HepG2 (cell line): ENCODE results near the gene THAP2. TPM values are rescaled to one million over a fixed set of nuclear protein-coding genes. Genes with fewer than 3 reads are reported as not detected.
A peak's percentile ranks its signal among the peaks of the same experiment; 100 is the strongest.

Source experiments
- ATAC-seq: fragments of 200-7000 bp; cut with Tn5 transposase; 3 replicates; pipeline ENCODE4 v1.9.1; 2020; ENCODE audit warnings: mild to moderate bottlenecking, moderate library complexity
- BruUV-seq: library from RNA; stranded (reverse); fragments of 400-500 nt; replicated peaks from 2 replicates; lab custom pipeline; 2021; lab: Mats Ljungman, UMichigan
- CTCF ChIA-PET: fragments of 300-600 bp; formaldehyde crosslinking; extraction: SDS; loops from one replicate; lab custom pipeline; 2021; ENCODE audit warnings: low total read pairs, inconsistent platforms, low intra/inter-chr PET ratio; lab: Yijun Ruan, JAX
- POLR2A ChIA-PET: fragments of 350-600 bp; sonication (Branson Sonifier 250); formaldehyde crosslinking; loops from one replicate; lab custom pipeline; 2020; ENCODE audit warnings: antibody characterized with exemption, inconsistent platforms; lab: Yijun Ruan, JAX
- DNase-seq: peaks from one replicate; pipeline ENCODE4 v3.0.0-alpha.2; 2015; ENCODE audit warnings: low spot score
- FAIRE-seq: peaks from 3 replicates; lab custom pipeline; 2011; peaks lifted over from hg19 to GRCh38; lab: Jason Lieb, UNC
- H2AFZ ChIP-seq: one replicate; pipeline ENCODE4 v1.6.1; 2011; ENCODE audit warnings: low read length, inconsistent platforms
- H3K27ac ChIP-seq: fragments of 300-600 bp; 3 replicates; pipeline ENCODE4 v1.8.0; 2011; ENCODE audit warnings: mixed run types, mild to moderate bottlenecking, mixed read lengths, low read length, inconsistent platforms; ENCODE audit not compliant: insufficient read depth; ENCODE audit errors: extremely low read length
- H3K27me3 ChIP-seq, 2 experiments: fragments of 200-600 bp in 1 of 2; 2 replicates in 1 of 2; 3 replicates in 1 of 2; pipeline versions ENCODE4 v1.6.0 to v1.8.0; 2011; ENCODE audit warnings: low read length in 2 of 2, mild to moderate bottlenecking in 2 of 2, moderate library complexity in 2 of 2, inconsistent platforms in 1 of 2; ENCODE audit not compliant: insufficient read depth in 2 of 2, control insufficient read depth in 1 of 2
- H3K36me3 ChIP-seq, 2 experiments: fragments of 200-600 bp in 1 of 2; replicated peaks in 1 of 2; 2 replicates in 1 of 2; 3 replicates in 1 of 2; pipeline versions ENCODE4 v1.5.1 to v1.8.0; 2011; ENCODE audit warnings: low read length in 2 of 2, inconsistent platforms in 1 of 2; ENCODE audit not compliant: insufficient read depth in 2 of 2, control insufficient read depth in 1 of 2
- H3K4me1 ChIP-seq: 2 replicates; pipeline ENCODE4 v1.5.1; 2012; ENCODE audit warnings: low read length, inconsistent platforms; ENCODE audit not compliant: insufficient read depth
- H3K4me2 ChIP-seq: 2 replicates; pipeline ENCODE4 v1.6.0; 2011; ENCODE audit warnings: low read depth, low read length, inconsistent platforms
- H3K4me3 ChIP-seq, 3 experiments: fragments of 200-600 bp in 1 of 3; sonication (generic), shearing (Covaris generic) in 1 of 3; replicated peaks in 1 of 3; 2 replicates each; pipeline ENCODE4 v1.5.1; 2011 to 2016; ENCODE audit warnings: low read length in 3 of 3, inconsistent platforms in 2 of 3, low read depth in 2 of 3, mild to moderate bottlenecking in 2 of 3, control low read depth in 1 of 3, mixed read lengths in 1 of 3; ENCODE audit not compliant: insufficient read depth in 1 of 3
- H3K79me2 ChIP-seq: one replicate; pipeline ENCODE4 v1.6.1; 2011; ENCODE audit warnings: low read length, inconsistent platforms; ENCODE audit not compliant: insufficient read depth
- H3K9ac ChIP-seq: 2 replicates; pipeline ENCODE4 v1.6.0; 2011; ENCODE audit warnings: mild to moderate bottlenecking, low read depth, low read length, inconsistent platforms; ENCODE audit not compliant: insufficient read depth
- H3K9me3 ChIP-seq: 2 replicates; pipeline ENCODE4 v1.5.1; 2012; ENCODE audit warnings: mild to moderate bottlenecking, low read length
- H4K20me1 ChIP-seq: 2 replicates; pipeline ENCODE4 v1.6.0; 2011; ENCODE audit warnings: inconsistent platforms, mild to moderate bottlenecking, low read length, moderate library complexity; ENCODE audit not compliant: insufficient read depth
- CBFB ChIP-seq: sonication (generic); formaldehyde crosslinking; IDR thresholded peaks from 2 replicates; pipeline ENCODE4 v1.4.0; 2020; ENCODE audit warnings: missing genetic modification reagents
- CEBPB ChIP-seq: IDR thresholded peaks from 2 replicates; pipeline ENCODE4 v1.6.1; 2011; ENCODE audit warnings: low read depth, low read length, improper control_type of control experiment, borderline replicate concordance
- CHD2 ChIP-seq: IDR thresholded peaks from 2 replicates; pipeline ENCODE4 v1.6.1; 2011; ENCODE audit warnings: low read depth, low read length, improper control_type of control experiment
- FOSL2 ChIP-seq: sonication (generic); formaldehyde crosslinking; IDR thresholded peaks from 2 replicates; pipeline ENCODE4 v1.4.0; 2020; ENCODE audit warnings: missing genetic modification reagents
- GATA4 ChIP-seq: sonication (generic); IDR thresholded peaks from 2 replicates; pipeline ENCODE4 v1.6.1; 2016; ENCODE audit warnings: antibody characterized with exemption, low read depth, borderline replicate concordance
- PHF21A ChIP-seq: sonication (generic); formaldehyde crosslinking; IDR thresholded peaks from 2 replicates; pipeline ENCODE4 v1.5.0; 2020; ENCODE audit warnings: mild to moderate bottlenecking, missing genetic modification reagents
- PRDM10 ChIP-seq: sonication (generic); formaldehyde crosslinking; IDR thresholded peaks from 2 replicates; pipeline ENCODE4 v1.4.0; 2020; ENCODE audit warnings: low read depth, missing genetic modification reagents
- TERF1 ChIP-seq: sonication (generic); formaldehyde crosslinking; IDR thresholded peaks from 2 replicates; pipeline ENCODE4 v1.8.0; 2022; ENCODE audit warnings: mild to moderate bottlenecking, missing genetic modification reagents, moderate library complexity
- TOE1 ChIP-seq: sonication (generic); formaldehyde crosslinking; IDR thresholded peaks from 2 replicates; pipeline ENCODE4 v1.4.0; 2020; ENCODE audit warnings: mild to moderate bottlenecking, missing genetic modification reagents
- ZNF34 ChIP-seq: sonication (generic); formaldehyde crosslinking; IDR thresholded peaks from 2 replicates; pipeline ENCODE4 v1.4.0; 2020; ENCODE audit warnings: mild to moderate bottlenecking, missing genetic modification reagents, borderline replicate concordance
- ZNF563 ChIP-seq: sonication (generic); formaldehyde crosslinking; IDR thresholded peaks from 2 replicates; pipeline ENCODE4 v1.8.0; 2022; ENCODE audit warnings: mild to moderate bottlenecking, moderate library complexity, missing genetic modification reagents
- ZNF615 ChIP-seq: sonication (generic); formaldehyde crosslinking; IDR thresholded peaks from 2 replicates; pipeline ENCODE4 v1.5.0; 2020; ENCODE audit warnings: mild to moderate bottlenecking, missing genetic modification reagents, borderline replicate concordance
- ZNF792 ChIP-seq: IDR thresholded peaks from 2 replicates; pipeline ENCODE4 v1.6.1; 2016
- WGBS: methylation state at CpG from one replicate; pipeline ENCODE4 v1.1.6; 2017; ENCODE audit warnings: low lambda C conversion rate; 5-methylcytosine and 5-hydroxymethylcytosine counted together
- in situ Hi-C: cut with HindIII; loops from 2 replicates; pipeline ENCODE4 v1.10.0; 2017; ENCODE audit warnings: low pct_unique_long_range_greater_than_20kb; ENCODE audit not compliant: extremely low pct_ligation_motif_present
- intact Hi-C: fragments of 100-400 bp; cut with micrococcal nuclease; formaldehyde crosslinking; loops from one replicate; pipeline ENCODE4 v1.10.0; 2022; ENCODE audit not compliant: unreplicated experiment
- polyA plus RNA-seq, 8 experiments: library from polyadenylated mRNA; depleted of rRNA in 3 of 8; stranded (reverse) in 7 of 8; unstranded in 1 of 8; fragments of >200 nt; fragmentation: Illumina TruSeq in 4 of 8; extraction: Trizol in 4 of 8; gene quantifications; 2 replicates each; pipeline versions ENCODE4 v1.2.1 to v1.2.3, GENCODE V29; 2011 to 2016; ENCODE audit warnings: low read depth in 4 of 8, missing spikeins in 1 of 8, mixed read lengths in 1 of 8; ENCODE audit not compliant: insufficient read depth in 1 of 8
- total RNA-seq, 5 experiments: library from RNA; depleted of rRNA; stranded (reverse); fragments of >200 nt; fragmentation: Illumina TruSeq; extraction: Trizol; gene quantifications; 2 replicates each; pipeline ENCODE4 v1.2.3, GENCODE V29; 2016; ENCODE audit warnings: low read depth in 1 of 5
- TF ChIP-seq, protein P1 (sequence below): IDR thresholded peaks from 2 replicates; pipeline ENCODE4 v1.6.1; 2018; ENCODE audit warnings: missing genetic modification reagents

The THAP2 gene
- total and polyA plus RNA-seq, 2 of the 13 experiments (the other 11 are each of a cell fraction or from before 2014, with no cell fraction given) = 5.2 to 6.2 TPM

DNA sequence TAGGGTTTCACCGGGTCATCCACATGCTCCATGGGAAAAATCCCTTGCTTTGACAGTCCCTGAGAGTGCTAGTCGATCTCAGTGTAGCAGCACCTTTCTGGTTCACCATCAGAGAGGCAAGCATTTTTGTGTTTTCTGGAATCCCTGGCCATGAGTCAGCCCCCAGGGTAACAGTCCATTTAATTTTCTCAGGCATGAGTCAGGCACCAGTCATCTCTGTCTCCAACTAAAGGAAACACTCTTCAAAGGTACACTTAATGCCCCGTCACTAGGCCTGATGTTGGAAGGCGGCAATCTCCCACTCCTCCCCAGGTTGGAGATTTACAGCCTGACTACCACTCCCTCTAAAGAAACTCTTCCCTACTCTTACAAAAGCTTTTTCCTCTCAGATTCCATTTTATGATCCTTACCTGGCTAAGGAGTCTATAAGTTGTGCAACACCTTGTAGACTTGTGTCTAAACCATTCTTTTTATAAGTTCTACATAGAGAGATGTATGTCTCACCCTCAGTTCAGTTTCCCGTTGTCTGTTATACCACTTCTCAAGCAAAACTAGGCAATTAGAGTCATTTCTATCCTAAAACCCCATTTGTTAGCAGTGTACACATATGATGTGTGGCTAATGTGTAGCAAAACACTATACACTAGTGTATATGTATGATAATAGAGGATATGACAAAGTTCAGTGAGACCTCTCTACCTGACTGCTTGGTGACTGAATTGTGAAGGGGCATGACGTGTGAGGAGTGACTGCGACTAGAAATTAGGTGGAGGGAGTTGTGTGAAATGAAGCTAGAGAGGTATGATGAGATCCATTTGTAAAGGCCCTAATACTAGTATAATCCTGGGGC, 46.4 kb downstream of the THAP2 start:
- Histone ChIP-seq H3K27ac (no peak overlapping the region), H3K4me3 (no peak overlapping the region), H3K9ac (no peak overlapping the region)

GRCh38 chr12:71718611-71719010, 54.5 kb downstream of the THAP2 start:
- no TSS peak for BruUV-seq
- no peak for TF ChIP-seq ZNF34
- TF ChIP-seq TERF1 (CRISPR knock-in tag) = no peak
- TF ChIP-seq PHF21A = no peak
- no peak for TF ChIP-seq ZNF792 (CRISPR knock-in tag)
- no peak for TF ChIP-seq CHD2
- no peak for TF ChIP-seq TOE1
- TF ChIP-seq ZNF615 = no peak
- TF ChIP-seq, protein P1, sequence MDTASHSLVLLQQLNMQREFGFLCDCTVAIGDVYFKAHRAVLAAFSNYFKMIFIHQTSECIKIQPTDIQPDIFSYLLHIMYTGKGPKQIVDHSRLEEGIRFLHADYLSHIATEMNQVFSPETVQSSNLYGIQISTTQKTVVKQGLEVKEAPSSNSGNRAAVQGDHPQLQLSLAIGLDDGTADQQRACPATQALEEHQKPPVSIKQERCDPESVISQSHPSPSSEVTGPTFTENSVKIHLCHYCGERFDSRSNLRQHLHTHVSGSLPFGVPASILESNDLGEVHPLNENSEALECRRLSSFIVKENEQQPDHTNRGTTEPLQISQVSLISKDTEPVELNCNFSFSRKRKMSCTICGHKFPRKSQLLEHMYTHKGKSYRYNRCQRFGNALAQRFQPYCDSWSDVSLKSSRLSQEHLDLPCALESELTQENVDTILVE = no peak
- TF ChIP-seq CBFB (CRISPR knock-in tag) = no peak
- no peak for TF ChIP-seq PRDM10
- TF ChIP-seq ZNF563 (CRISPR knock-in tag) = no peak

More for the DNA sequence above, 46.4 kb downstream of the THAP2 start:
- ATAC-seq (peak; percentile 76), FAIRE-seq (no peak), DNase-seq (peak; percentile 34)
- Histone ChIP-seq H4K20me1 (no peaks in the 10 kb centered on the region), H2AFZ (no peak overlapping the region)
- WGBS = 45% methylated on average over 7 of the region's 7 CpGs
- POLR2A ChIA-PET = no interaction called here
- BruUV-seq = no TSS peak
- TF ChIP-seq FOSL2 (CRISPR knock-in tag) = peak; percentile 79
- no peak for TF ChIP-seq GATA4
- TF ChIP-seq CEBPB = peak; percentile 58; the same call in 1 of the 2 replicates
- TF ChIP-seq, all 625 proteins: peak for 2
- H3K79me2 ChIP-seq = no peaks in the 10 kb centered on the region
- in situ Hi-C loops (no loop called here), intact Hi-C loops (no loop called here)
- peaks cover 16% of the 10 kb centered on the region for H3K4me1 ChIP-seq
- peaks cover 14% of the 10 kb centered on the region; the same call in 1 of the 2 replicates for H3K9me3 ChIP-seq
- H3K36me3 ChIP-seq = no peaks in the 10 kb centered on the region
- no peak overlapping the region for H3K4me2 ChIP-seq
- H3K27me3 ChIP-seq = no peaks in the 10 kb centered on the region
- CTCF ChIA-PET = no interaction called here

More at GRCh38 chr12:71718611-71719010, 54.5 kb downstream of the THAP2 start:
- no peaks in the 10 kb centered on the region for H4K20me1 ChIP-seq
- H2AFZ ChIP-seq = no peak overlapping the region
- H3K9me3 ChIP-seq = peaks cover 6% of the 10 kb centered on the region; the same call in 1 of the 2 replicates
- no peaks in the 10 kb centered on the region for H3K27me3 ChIP-seq
- H3K79me2 ChIP-seq = no peaks in the 10 kb centered on the region
- FAIRE-seq = no peak
- H3K27ac ChIP-seq = no peak overlapping the region
- H3K4me2 ChIP-seq = no peak overlapping the region
- no peaks in the 10 kb centered on the region for H3K4me1 ChIP-seq
- POLR2A ChIA-PET = no interaction called here
- H3K36me3 ChIP-seq = no peaks in the 10 kb centered on the region
- H3K9ac ChIP-seq = no peak overlapping the region
- in situ Hi-C loops (no loop called here), intact Hi-C loops (no loop called here)
- CTCF ChIA-PET = no interaction called here
- DNase-seq = no peak
- ATAC-seq = no peak
- no peak overlapping the region for H3K4me3 ChIP-seq
